Psoas muscle (tissue), 8 donors: ENCODE data around the gene OR10G8. TPM values are rescaled to one million over a fixed set of nuclear protein-coding genes. Genes with fewer than 3 reads are reported as not detected.

Source experiments
- ATAC-seq, 4 donors: fragments of 200-7000 bp; cut with Tn5 transposase; one replicate each; pipeline ENCODE4 v1.9.1; 2020; ENCODE audit warnings: moderate library complexity in 3 of 4, mild to moderate bottlenecking in 2 of 4
- DNase-seq, 2 donors: peaks; one replicate each; pipeline ENCODE4 v3.0.0-alpha.2; 2020
- H3K27ac ChIP-seq: fragments of 200-600 bp; one replicate; pipeline ENCODE4 v1.8.0; 2022
- H3K27me3 ChIP-seq, 3 donors: fragments of 200-600 bp in 1 of 3; one replicate each; pipeline versions ENCODE4 v1.6.1 to v1.8.0; 2013 to 2022; ENCODE audit warnings: low read length in 2 of 3, mild to moderate bottlenecking in 2 of 3, moderate library complexity in 1 of 3; ENCODE audit not compliant: insufficient read depth in 3 of 3
- H3K36me3 ChIP-seq, 2 donors: fragments of 200-600 bp in 1 of 2; one replicate each; pipeline versions ENCODE4 v1.6.1 to v1.8.0; 2013 to 2022; ENCODE audit warnings: low read depth in 1 of 2, mild to moderate bottlenecking in 1 of 2, moderate library complexity in 1 of 2; ENCODE audit not compliant: insufficient read depth in 1 of 2
- H3K4me1 ChIP-seq: fragments of 200-600 bp; one replicate; pipeline ENCODE4 v1.8.0; 2022
- H3K4me3 ChIP-seq: fragments of 200-600 bp; one replicate; pipeline ENCODE4 v1.8.0; 2022; ENCODE audit warnings: mild to moderate bottlenecking
- H3K9me3 ChIP-seq: fragments of 200-600 bp; one replicate; pipeline ENCODE4 v1.8.0; 2022
- WGBS, 3 donors: extraction: QIAGEN DNeasy Blood & Tissue Kit; methylation state at CpG; one replicate each; pipeline versions ENCODE4 v1.1.6 to v1.1.7; 2013; 5-methylcytosine and 5-hydroxymethylcytosine counted together
- intact Hi-C, 2 donors: fragments of 100-400 bp; cut with DNase I; formaldehyde crosslinking; loops; one replicate each; pipeline versions ENCODE4 v1.11.0 to v1.14.2; 2022
- polyA plus RNA-seq, 3 donors: library from polyadenylated mRNA; stranded (reverse); fragments of 200-250 nt; gene quantifications; one replicate each; pipeline ENCODE4 v1.2.3, GENCODE V29; 2013
- total RNA-seq, 4 donors: library from RNA; stranded (reverse); fragmentation: NEBNext Ultra II Directional in 2 of 4; extraction: Animal tissue kit (Norgen Biotek cat#: 25700) in 2 of 4; gene quantifications; one replicate each; pipeline versions ENCODE4 v1.2.1 to v1.2.4, GENCODE V29; 2021 to 2023
- TF ChIP-seq, protein P1 (sequence below): fragments of 200-600 bp; IDR thresholded peaks from one replicate; pipeline ENCODE4 v1.8.0; 2022; ENCODE audit warnings: antibody characterized with exemption
- donor health status: healthy with polysubstance abuse.
- donor health status: DM: no; HTN: no; CAD: no; lungs with moderate emphysema.
- donor health status: Bipolar disorder and iron deficiency.
- donor health status: healthy.
- donor health status: DM: yes; HTN: yes; CAD: no.
- donor health status: DM: no; HTN: no; CAD: no.
- donor health status: DM: no; HTN: no; CAD: no.
- donor health status: DM: yes; HTN: yes; CAD: no.

Gene OR10G8
- total and polyA plus RNA-seq, 7 donors, result not detected

DNA sequence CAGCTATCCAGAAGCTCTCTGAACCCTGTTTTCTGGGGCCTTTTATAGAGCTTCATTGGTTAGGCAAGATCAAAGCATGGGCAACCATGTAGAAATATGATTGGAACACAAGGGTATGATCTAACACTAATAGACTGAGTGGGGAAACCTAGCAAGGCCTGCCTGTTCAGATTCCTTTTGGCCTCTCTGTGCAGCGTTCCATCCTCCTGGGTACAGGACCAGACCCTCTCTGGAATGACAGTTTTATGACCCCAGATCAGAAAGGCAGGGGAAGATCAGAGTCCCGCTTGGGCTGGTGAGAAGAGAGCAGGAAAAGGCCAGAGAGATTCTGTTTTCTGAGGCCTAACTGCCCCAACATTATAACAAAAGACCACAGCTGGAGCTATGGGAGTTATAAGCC lies 52.0 kb downstream of the OR10G8 start:
- intact Hi-C loops, result loop anchor here (10.0 kb wide), 1 partner anchor 506 kb away; no protein-coding TSS in a partner anchor
- 70 to 91% (median 76%) methylated on average over 2 of the region's 2 CpGs for WGBS, 3 donors

DNA sequence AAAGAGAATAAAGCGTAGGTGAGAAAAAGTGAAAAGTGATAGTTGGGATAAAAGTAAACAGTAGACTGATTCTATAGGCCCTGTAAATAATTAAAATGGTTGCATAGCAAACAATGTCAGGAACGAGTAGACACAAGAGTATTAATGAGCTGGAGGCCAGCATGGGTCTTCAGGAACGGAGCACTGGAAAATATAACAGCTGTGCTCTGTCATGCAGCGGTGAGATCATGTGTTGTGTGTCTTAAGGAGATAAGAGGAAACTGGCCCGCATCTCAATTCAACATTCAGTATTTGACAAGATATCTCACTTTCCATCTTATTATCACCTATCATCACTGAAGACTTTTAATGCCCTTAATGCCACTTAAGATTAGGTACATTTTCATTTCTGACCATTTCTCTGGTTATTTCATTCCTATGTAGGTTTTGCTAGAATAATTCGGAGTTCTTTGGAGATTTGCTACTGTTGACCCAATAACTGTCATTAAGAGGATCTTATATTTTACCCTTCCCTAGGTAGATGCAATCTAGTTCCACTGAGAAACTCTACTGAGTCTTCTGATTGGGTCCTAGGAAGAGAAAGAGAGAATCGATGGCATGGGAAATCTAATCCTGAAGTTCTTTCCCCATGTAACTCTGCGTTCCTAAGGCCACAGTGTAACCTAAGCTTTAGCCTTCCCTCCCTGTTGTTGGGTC lies 53.2 kb downstream of the OR10G8 start:
- no peak overlapping the region for H3K27ac ChIP-seq
- no peaks in the 10 kb centered on the region for H3K36me3 ChIP-seq
- WGBS, 3 donors, result 66 to 68% (median 66%) methylated on average over 8 of the region's 8 CpGs
- H3K4me1 ChIP-seq, result no peaks in the 10 kb centered on the region
- TF ChIP-seq, protein P1, sequence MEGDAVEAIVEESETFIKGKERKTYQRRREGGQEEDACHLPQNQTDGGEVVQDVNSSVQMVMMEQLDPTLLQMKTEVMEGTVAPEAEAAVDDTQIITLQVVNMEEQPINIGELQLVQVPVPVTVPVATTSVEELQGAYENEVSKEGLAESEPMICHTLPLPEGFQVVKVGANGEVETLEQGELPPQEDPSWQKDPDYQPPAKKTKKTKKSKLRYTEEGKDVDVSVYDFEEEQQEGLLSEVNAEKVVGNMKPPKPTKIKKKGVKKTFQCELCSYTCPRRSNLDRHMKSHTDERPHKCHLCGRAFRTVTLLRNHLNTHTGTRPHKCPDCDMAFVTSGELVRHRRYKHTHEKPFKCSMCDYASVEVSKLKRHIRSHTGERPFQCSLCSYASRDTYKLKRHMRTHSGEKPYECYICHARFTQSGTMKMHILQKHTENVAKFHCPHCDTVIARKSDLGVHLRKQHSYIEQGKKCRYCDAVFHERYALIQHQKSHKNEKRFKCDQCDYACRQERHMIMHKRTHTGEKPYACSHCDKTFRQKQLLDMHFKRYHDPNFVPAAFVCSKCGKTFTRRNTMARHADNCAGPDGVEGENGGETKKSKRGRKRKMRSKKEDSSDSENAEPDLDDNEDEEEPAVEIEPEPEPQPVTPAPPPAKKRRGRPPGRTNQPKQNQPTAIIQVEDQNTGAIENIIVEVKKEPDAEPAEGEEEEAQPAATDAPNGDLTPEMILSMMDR, result no peak
- DNase-seq, result no peak
- peaks cover 0 to 22% (median 0%) of the 10 kb centered on the region in 3 donors for H3K27me3 ChIP-seq
- no peak for ATAC-seq
- no peak overlapping the region for H3K4me3 ChIP-seq
- no peaks in the 10 kb centered on the region for H3K9me3 ChIP-seq
- intact Hi-C loops, result loop anchor here (10.0 kb wide), 1 partner anchor 505 kb away; no protein-coding TSS in a partner anchor

More for the DNA sequence above, 52.0 kb downstream of the OR10G8 start:
- TF ChIP-seq, protein P1, result no peak
- Histone ChIP-seq H3K27me3 (peaks cover 0 to 19% (median 0%) of the 10 kb centered on the region in 3 donors), H3K9me3 (no peaks in the 10 kb centered on the region), H3K4me3 (no peak overlapping the region), H3K27ac (no peak overlapping the region), H3K36me3 (no peaks in the 10 kb centered on the region), H3K4me1 (no peaks in the 10 kb centered on the region)
- DNase-seq (no peak), ATAC-seq (no peak)

Other genes with a start within 250 kb of the OR10G8 start
- not detected for gene OR6M1, start 220.4 kb upstream of the OR10G8 start, total RNA-seq
- not detected for gene OR6M1, start 220.4 kb upstream of the OR10G8 start, polyA plus RNA-seq
- gene TMEM225, start 141.1 kb upstream of the OR10G8 start, total RNA-seq, result not detected
- not detected for gene TMEM225, start 141.1 kb upstream of the OR10G8 start, polyA plus RNA-seq
- not detected for gene OR8D4, start 124.6 kb upstream of the OR10G8 start, total RNA-seq
- gene OR8D4, start 124.6 kb upstream of the OR10G8 start, polyA plus RNA-seq, result not detected
- gene OR4D5, start 87.2 kb upstream of the OR10G8 start, total RNA-seq, result not detected
- gene OR4D5, start 87.2 kb upstream of the OR10G8 start, polyA plus RNA-seq, result not detected
- not detected for gene OR6T1, start 83.0 kb upstream of the OR10G8 start, total RNA-seq
- not detected for gene OR6T1, start 83.0 kb upstream of the OR10G8 start, polyA plus RNA-seq
- not detected for gene OR10S1, start 49.0 kb upstream of the OR10G8 start, total RNA-seq
- not detected for gene OR10S1, start 49.0 kb upstream of the OR10G8 start, polyA plus RNA-seq
- gene OR10G6, start 31.6 kb upstream of the OR10G8 start, total RNA-seq, result not detected
- not detected for gene OR10G6, start 31.6 kb upstream of the OR10G8 start, polyA plus RNA-seq
- gene OR10G4, start 13.8 kb upstream of the OR10G8 start, total RNA-seq, result not detected
- not detected for gene OR10G4, start 13.8 kb upstream of the OR10G8 start, polyA plus RNA-seq
- gene OR10G9, start 3.8 kb upstream of the OR10G8 start, total RNA-seq, result not detected
- gene OR10G9, start 3.8 kb upstream of the OR10G8 start, polyA plus RNA-seq, result not detected
- not detected for gene OR10G7, start 14.5 kb downstream of the OR10G8 start, total RNA-seq
- not detected for gene OR10G7, start 14.5 kb downstream of the OR10G8 start, polyA plus RNA-seq
- gene VWA5A, start 88.7 kb downstream of the OR10G8 start, total RNA-seq, result 1 to 10 TPM; 3.4 to 6.7 (median 4.8) TPM
- 1 to 10 TPM; 1.2 to 2.0 (median 1.3) TPM for gene VWA5A, start 88.7 kb downstream of the OR10G8 start, polyA plus RNA-seq
- gene OR10D3, start 156.5 kb downstream of the OR10G8 start, total RNA-seq, result not detected
- gene OR10D3, start 156.5 kb downstream of the OR10G8 start, polyA plus RNA-seq, result not detected
- gene OR8G1, start 214.3 kb downstream of the OR10G8 start, total RNA-seq, result not detected
- gene OR8G1, start 214.3 kb downstream of the OR10G8 start, polyA plus RNA-seq, result not detected
- gene OR8G5, start 229.6 kb downstream of the OR10G8 start, total RNA-seq, result not detected
- not detected for gene OR8G5, start 229.6 kb downstream of the OR10G8 start, polyA plus RNA-seq